Left lung (tissue), 10 donors: ENCODE results near the gene NTN4. TPM values are rescaled to one million over a fixed set of nuclear protein-coding genes. Genes with fewer than 3 reads are reported as not detected.
"Not testable (repeated sequence)": the region's sequence is repeated elsewhere in the genome, so short reads cannot be mapped to it uniquely, and the experiment has no call there.

Source experiments
- ATAC-seq: fragments of 200-7000 bp; cut with Tn5 transposase; one replicate; pipeline ENCODE4 v1.9.1; 2020; ENCODE audit warnings: moderate library complexity
- DNase-seq, 4 donors: peaks; one replicate each; pipeline ENCODE4 v3.0.0-alpha.2; 2013 to 2020
- H3K27ac ChIP-seq, 2 donors: fragments of 200-600 bp; sonication (generic) in 1 of 2; one replicate each; pipeline versions ENCODE4 v1.5.0 to v1.8.0; 2020 to 2021
- H3K27me3 ChIP-seq, 2 donors: fragments of 200-600 bp; sonication (generic) in 1 of 2; one replicate each; pipeline versions ENCODE4 v1.5.0 to v1.8.0; 2020 to 2021
- H3K36me3 ChIP-seq, 2 donors: fragments of 200-600 bp; sonication (generic) in 1 of 2; one replicate each; pipeline versions ENCODE4 v1.5.0 to v1.8.0; 2020 to 2021
- H3K4me1 ChIP-seq, 2 donors: fragments of 200-600 bp; one replicate each; pipeline ENCODE4 v1.8.0; 2021
- H3K4me3 ChIP-seq, 2 donors: fragments of 200-600 bp; sonication (generic) in 1 of 2; one replicate each; pipeline versions ENCODE4 v1.5.0 to v1.8.0; 2020 to 2021; ENCODE audit warnings: mild to moderate bottlenecking in 1 of 2
- H3K9me3 ChIP-seq, 2 donors: fragments of 200-600 bp; sonication (generic) in 1 of 2; one replicate each; pipeline versions ENCODE4 v1.5.0 to v1.8.0; 2020 to 2021
- intact Hi-C, 2 donors: fragments of 100-400 bp; cut with DNase I; formaldehyde crosslinking; loops; one replicate each; pipeline versions ENCODE4 v1.11.2 to v1.14.2; 2022
- polyA plus RNA-seq, 6 donors: library from polyadenylated mRNA; unstranded; fragments of 120-200 nt; gene quantifications; one replicate each; pipeline ENCODE4 v1.2.1, GENCODE V29; 2013; ENCODE audit not compliant: insufficient read length in 6 of 6
- total RNA-seq, 2 donors: library from RNA; stranded (reverse); fragmentation: NEBNext Ultra II Directional; extraction: Animal tissue kit (Norgen Biotek cat#: 25700); gene quantifications; one replicate each; pipeline ENCODE4 v1.2.1, GENCODE V29; 2021
- TF ChIP-seq, protein P1 (sequence below), 2 donors: fragments of 200-600 bp; sonication (generic) in 1 of 2; IDR thresholded peaks; one replicate each; pipeline versions ENCODE4 v1.5.0 to v1.8.0; 2021; ENCODE audit warnings: antibody characterized with exemption in 2 of 2
- donor health status: DM: no; HTN: yes; CAD: no.
- donor health status: DM: no; HTN: no; CAD: no.

Gene NTN4
- total and polyA plus RNA-seq, 8 donors, result 22.6 to 81.5 (median 34.1) TPM

DNA sequence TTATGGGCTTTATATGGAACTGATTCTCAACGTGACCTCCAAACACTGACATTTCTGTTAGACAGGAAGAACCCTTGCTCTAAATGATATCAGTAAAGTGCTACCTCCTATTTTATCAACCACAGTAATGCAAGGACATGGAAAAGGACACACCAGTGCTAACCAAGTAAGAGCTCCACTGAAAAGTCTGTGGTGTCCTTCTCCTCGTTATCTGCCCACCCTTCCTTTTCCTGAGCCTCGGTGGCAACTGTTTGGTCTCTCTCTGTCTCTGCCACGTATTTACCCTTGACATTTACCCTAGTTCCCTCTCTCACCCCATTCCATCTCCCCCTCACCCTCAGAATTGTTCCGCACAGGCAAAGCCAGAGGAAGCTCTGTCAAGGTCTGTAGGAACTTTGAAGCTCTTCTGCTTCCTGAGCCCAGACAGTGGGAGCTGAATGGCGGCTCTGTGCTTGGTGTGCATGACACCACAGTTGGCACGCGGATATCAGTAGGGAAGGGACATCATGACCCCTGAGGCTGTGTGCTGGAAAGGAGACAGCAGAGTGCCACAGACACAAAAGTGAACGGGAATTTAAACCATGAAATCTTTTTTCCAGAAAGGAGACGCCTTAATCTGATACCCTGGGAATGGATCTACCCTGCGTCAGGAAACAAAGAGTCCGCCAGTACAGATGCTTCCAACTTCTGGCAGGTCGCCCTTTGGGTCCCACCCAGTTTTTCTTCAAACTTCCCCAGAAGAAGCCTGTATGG lies 50.8 kb downstream of the NTN4 start:
- no peak for DNase-seq
- H3K4me3 ChIP-seq, result no peak overlapping the region
- intact Hi-C loops, result no loop called here
- no peaks in the 10 kb centered on the region for H3K4me1 ChIP-seq
- TF ChIP-seq, protein P1, sequence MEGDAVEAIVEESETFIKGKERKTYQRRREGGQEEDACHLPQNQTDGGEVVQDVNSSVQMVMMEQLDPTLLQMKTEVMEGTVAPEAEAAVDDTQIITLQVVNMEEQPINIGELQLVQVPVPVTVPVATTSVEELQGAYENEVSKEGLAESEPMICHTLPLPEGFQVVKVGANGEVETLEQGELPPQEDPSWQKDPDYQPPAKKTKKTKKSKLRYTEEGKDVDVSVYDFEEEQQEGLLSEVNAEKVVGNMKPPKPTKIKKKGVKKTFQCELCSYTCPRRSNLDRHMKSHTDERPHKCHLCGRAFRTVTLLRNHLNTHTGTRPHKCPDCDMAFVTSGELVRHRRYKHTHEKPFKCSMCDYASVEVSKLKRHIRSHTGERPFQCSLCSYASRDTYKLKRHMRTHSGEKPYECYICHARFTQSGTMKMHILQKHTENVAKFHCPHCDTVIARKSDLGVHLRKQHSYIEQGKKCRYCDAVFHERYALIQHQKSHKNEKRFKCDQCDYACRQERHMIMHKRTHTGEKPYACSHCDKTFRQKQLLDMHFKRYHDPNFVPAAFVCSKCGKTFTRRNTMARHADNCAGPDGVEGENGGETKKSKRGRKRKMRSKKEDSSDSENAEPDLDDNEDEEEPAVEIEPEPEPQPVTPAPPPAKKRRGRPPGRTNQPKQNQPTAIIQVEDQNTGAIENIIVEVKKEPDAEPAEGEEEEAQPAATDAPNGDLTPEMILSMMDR (IDR thresholded peaks at IDR 0.05), result no peak
- no peaks in the 10 kb centered on the region for H3K27me3 ChIP-seq
- H3K9me3 ChIP-seq, result no peaks in the 10 kb centered on the region
- peak overlapping the region in 1 of 2 donors; percentile 48 for H3K27ac ChIP-seq
- ATAC-seq, result peak; percentile 23
- no peaks in the 10 kb centered on the region for H3K36me3 ChIP-seq

GRCh38 chr12:95738024-95738611 lies 52.4 kb downstream of the NTN4 start:
- TF ChIP-seq, protein P1 (IDR thresholded peaks at IDR 0.05), result no peak
- no peaks in the 10 kb centered on the region for H3K9me3 ChIP-seq
- intact Hi-C loops, result no loop called here
- DNase-seq (no peak), ATAC-seq (peak; percentile 17)
- no peak overlapping the region for H3K4me3 ChIP-seq
- H3K36me3 ChIP-seq, result no peaks in the 10 kb centered on the region
- H3K4me1 ChIP-seq, result peaks cover 0 to 4% of the 10 kb centered on the region in 2 donors
- no peak overlapping the region for H3K27ac ChIP-seq
- H3K27me3 ChIP-seq, result no peaks in the 10 kb centered on the region

GRCh38 chr12:95736631-95737030 lies 53.9 kb downstream of the NTN4 start:
- intact Hi-C loops, result no loop called here
- ATAC-seq, result no peak
- TF ChIP-seq, protein P1 (IDR thresholded peaks at IDR 0.05), result no peak
- no peak for DNase-seq
- H3K27me3 ChIP-seq, result no peaks in the 10 kb centered on the region
- H3K27ac ChIP-seq, result no peak overlapping the region
- H3K4me3 ChIP-seq, result no peak overlapping the region
- H3K36me3 ChIP-seq, result no peaks in the 10 kb centered on the region
- peaks cover 4 to 8% of the 10 kb centered on the region in 2 donors for H3K4me1 ChIP-seq
- no peaks in the 10 kb centered on the region for H3K9me3 ChIP-seq

DNA sequence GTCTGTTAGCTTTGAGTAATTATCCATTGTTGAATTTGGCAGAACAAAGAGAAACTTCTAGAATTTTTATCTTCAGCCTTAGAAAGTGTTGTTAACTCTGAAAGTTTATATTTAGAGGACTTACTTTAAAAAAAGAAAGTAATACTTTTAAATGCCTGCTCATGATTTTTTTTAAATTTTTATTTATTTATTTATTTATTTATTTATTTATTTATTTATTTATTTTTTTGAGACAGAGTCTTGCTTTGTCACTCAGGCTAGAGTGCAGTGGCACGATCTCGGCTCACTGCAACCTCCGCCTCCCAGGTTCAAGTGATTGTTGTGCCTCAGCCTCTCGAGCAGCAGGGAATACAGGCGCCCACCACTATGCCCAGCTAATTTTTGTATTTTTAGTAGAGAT lies 54.8 kb downstream of the NTN4 start:
- DNase-seq, ATAC-seq, H3K4me1 ChIP-seq, H3K36me3 ChIP-seq, H3K27me3 ChIP-seq, intact Hi-C loops, H3K27ac ChIP-seq, H3K9me3 ChIP-seq, H3K4me3 ChIP-seq: not testable (repeated sequence)

DNA sequence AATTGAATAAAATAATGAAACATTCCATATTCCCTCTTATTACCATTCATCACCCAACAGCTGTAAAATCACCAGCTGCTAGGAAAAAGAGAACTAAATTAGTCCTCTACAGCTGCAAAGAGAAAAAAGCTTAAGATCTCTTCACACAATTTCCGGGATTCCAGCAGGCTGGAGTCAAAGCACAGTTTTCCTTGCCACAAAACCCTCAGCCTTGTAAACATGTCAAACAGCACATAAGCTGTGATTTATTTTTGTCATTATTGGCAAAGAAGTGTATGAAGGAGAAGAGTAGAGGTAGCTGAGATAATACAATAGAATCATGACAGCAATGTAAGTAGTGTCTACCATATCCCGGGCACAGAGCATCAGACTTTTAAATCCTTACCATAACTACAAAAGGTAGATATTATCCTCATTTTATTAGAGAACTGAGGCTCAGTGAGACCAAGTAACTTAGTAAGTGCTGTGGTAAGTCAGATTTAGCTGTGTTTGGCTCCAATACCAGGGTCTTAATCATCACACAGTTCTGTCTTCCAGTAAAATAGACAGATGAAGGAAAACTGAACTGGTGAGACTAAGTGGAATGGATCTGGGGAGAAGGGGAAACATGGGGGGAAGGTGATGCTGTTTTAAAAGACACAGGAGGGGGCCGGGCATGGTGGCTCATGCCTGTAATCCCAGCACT lies 57.3 kb downstream of the NTN4 start:
- Histone ChIP-seq H3K9me3 (no peaks in the 10 kb centered on the region), H3K4me3 (no peak overlapping the region), H3K36me3 (no peaks in the 10 kb centered on the region), H3K27me3 (no peaks in the 10 kb centered on the region), H3K4me1 (peaks cover 4 to 8% of the 10 kb centered on the region in 2 donors), H3K27ac (no peak overlapping the region)
- DNase-seq (peak in 1 of 4 donors; percentile 11), ATAC-seq (peak; percentile 57)
- TF ChIP-seq, protein P1 (IDR thresholded peaks at IDR 0.05), result no peak
- intact Hi-C loops, result no loop called here
